Nephron progenitor cell (in vitro differentiated cells): Measurements from ENCODE around the gene SDK1.
A peak's percentile ranks its signal among the peaks of the same experiment; 100 is the strongest.

Source experiments
- DNase-seq: peaks from one replicate; pipeline ENCODE4 v3.0.0; 2021
- H3K27ac Mint-ChIP-seq: 2 replicates; pipeline ENCODE4 v1.8.0; 2021; ENCODE audit warnings: mild to moderate bottlenecking, moderate library complexity, mixed read lengths
- H3K27me3 Mint-ChIP-seq: 2 replicates; pipeline ENCODE4 v1.8.0; 2021; ENCODE audit warnings: mild to moderate bottlenecking, low read depth, mixed read lengths; ENCODE audit not compliant: poor library complexity
- H3K36me3 Mint-ChIP-seq: 2 replicates; pipeline ENCODE4 v1.8.0; 2021; ENCODE audit warnings: low read depth, mixed read lengths
- H3K4me1 Mint-ChIP-seq: 2 replicates; pipeline ENCODE4 v1.8.0; 2021; ENCODE audit warnings: mixed read lengths
- H3K4me3 Mint-ChIP-seq: 2 replicates; pipeline ENCODE4 v1.8.0; 2021; ENCODE audit warnings: mild to moderate bottlenecking, moderate library complexity, mixed read lengths
- H3K9me3 Mint-ChIP-seq: 2 replicates; pipeline ENCODE4 v1.8.0; 2021; ENCODE audit warnings: mild to moderate bottlenecking, moderate library complexity, mixed read lengths
- CTCF ChIP-seq: fragments of 200-600 bp; sonication (generic); IDR thresholded peaks from 2 replicates; pipeline ENCODE4 v1.5.0; 2021; ENCODE audit warnings: antibody characterized with exemption

Gene SDK1

DNA sequence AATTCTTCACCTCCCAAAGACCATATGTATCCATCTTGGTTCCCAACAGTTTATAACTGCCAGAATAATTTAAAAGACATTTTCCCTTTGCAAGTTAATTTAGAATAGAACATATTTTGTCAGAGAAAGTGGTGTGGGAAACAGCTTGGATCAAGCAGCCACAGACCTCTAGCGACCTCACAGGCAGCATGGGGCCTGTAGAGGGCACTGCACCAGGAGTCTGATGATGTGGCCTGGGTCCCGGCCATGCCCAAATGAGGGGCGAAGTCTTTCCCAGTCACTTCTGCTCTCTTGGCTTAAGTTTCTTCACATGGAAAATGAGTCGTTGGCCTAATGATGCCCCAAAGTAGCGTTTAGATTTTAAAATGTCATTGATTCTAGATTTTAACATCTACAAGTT lies 243.2 kb downstream of the SDK1 start:
- Mint-ChIP-seq H3K36me3 (no peaks in the 10 kb centered on the region), H3K4me3 (no peak overlapping the region), H3K4me1 (peaks cover 6% of the 10 kb centered on the region), H3K9me3 (no peaks in the 10 kb centered on the region), H3K27me3 (peaks cover 4% of the 10 kb centered on the region), H3K27ac (no peak overlapping the region)
- TF ChIP-seq CTCF, result peak; percentile 20
- DNase-seq, result no peak

DNA sequence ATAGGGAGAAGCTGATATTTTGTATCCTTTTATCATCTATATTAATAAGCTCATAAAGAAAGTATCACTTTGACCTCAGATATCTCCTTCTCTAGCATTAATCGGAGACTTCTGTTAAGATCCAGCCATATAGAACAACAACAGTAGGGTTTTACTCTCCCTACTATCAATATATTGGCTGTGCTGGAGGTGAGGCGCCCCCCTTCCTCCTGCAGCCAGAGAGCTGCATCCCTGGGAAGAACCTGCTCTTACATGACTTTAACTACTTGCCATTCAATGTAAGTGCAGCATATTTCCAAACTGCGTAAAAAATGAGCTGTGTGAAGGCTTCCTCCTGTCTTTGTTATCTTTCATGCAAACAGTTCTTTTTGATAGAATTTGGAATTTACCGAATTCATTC lies 247.8 kb downstream of the SDK1 start:
- H3K36me3 Mint-ChIP-seq, result no peaks in the 10 kb centered on the region
- H3K9me3 Mint-ChIP-seq, result peaks cover 5% of the 10 kb centered on the region
- no peaks in the 10 kb centered on the region for H3K27me3 Mint-ChIP-seq
- H3K27ac Mint-ChIP-seq, result no peak overlapping the region
- peaks cover 11% of the 10 kb centered on the region for H3K4me1 Mint-ChIP-seq
- no peak for DNase-seq
- TF ChIP-seq CTCF, result no peak
- no peak overlapping the region for H3K4me3 Mint-ChIP-seq

- no peak for DNase-seq
- no peak for TF ChIP-seq CTCF
- Mint-ChIP-seq H3K4me3 (no peak overlapping the region), H3K27ac (no peak overlapping the region), H3K4me1 (peaks cover 11% of the 10 kb centered on the region), H3K36me3 (no peaks in the 10 kb centered on the region), H3K9me3 (peaks cover 13% of the 10 kb centered on the region), H3K27me3 (peaks cover 4% of the 10 kb centered on the region)
These were observed 248.5 kb downstream of the SDK1 start for GRCh38 chr7:3549601-3550000.

DNA sequence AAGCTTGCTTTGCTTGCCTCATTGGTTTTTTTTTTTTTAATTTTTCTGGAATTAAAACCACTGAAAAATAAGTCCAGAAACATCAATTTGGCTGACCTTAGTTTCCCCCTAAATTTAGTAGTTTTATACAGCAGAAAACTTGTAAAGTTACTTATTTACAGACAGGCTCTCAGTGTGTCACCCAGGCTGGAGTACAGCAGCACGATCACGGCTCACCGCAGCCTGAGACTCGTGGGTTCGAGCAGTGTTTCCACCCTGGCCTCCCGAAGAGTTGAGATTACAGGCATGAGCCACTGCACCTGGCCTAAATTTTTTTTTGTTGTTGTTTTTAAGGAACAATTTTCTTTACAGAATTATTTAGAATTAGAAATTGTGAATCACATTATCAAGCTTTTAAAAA lies 250.5 kb downstream of the SDK1 start:
- no peak for TF ChIP-seq CTCF
- H3K4me1 Mint-ChIP-seq, result peaks cover 11% of the 10 kb centered on the region
- peaks cover 31% of the 10 kb centered on the region for H3K9me3 Mint-ChIP-seq
- H3K27me3 Mint-ChIP-seq, result peaks cover 4% of the 10 kb centered on the region
- peaks cover 13% of the 10 kb centered on the region for H3K36me3 Mint-ChIP-seq
- H3K27ac Mint-ChIP-seq, result no peak overlapping the region
- H3K4me3 Mint-ChIP-seq, result no peak overlapping the region
- no peak for DNase-seq

- peak overlapping the region; percentile 68 for H3K27ac Mint-ChIP-seq
- H3K9me3 Mint-ChIP-seq, result peaks cover 31% of the 10 kb centered on the region
- H3K27me3 Mint-ChIP-seq, result peaks cover 4% of the 10 kb centered on the region
- peaks cover 13% of the 10 kb centered on the region for H3K36me3 Mint-ChIP-seq
- TF ChIP-seq CTCF, result no peak
- no peak for DNase-seq
- no peak overlapping the region for H3K4me3 Mint-ChIP-seq
- H3K4me1 Mint-ChIP-seq, result peaks cover 11% of the 10 kb centered on the region
These were observed 251.4 kb downstream of the SDK1 start for GRCh38 chr7:3552499-3552898.

DNA sequence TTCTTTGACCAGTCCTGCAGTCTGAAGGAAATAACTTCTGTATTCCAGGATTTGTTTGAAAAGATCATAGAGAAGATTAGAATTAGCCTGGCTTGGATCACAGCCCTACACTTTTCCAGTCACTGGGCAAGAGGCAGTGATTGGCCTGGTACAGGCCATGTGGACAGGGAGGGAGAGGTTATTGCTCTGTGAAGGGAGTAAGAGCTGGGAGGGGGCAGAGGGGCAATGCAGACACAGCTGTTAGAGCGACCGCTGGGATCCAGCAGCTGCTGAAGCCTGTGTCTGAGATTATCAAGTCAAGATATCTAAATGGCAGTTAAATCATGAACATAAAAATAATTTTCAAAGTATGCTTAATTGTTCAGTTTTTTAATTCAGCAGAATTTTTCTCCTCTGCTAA lies 257.3 kb downstream of the SDK1 start:
- H3K36me3 Mint-ChIP-seq, result peaks cover 13% of the 10 kb centered on the region
- no peak overlapping the region for H3K4me3 Mint-ChIP-seq
- H3K4me1 Mint-ChIP-seq, result peaks cover 23% of the 10 kb centered on the region
- H3K9me3 Mint-ChIP-seq, result peaks cover 44% of the 10 kb centered on the region
- TF ChIP-seq CTCF, result no peak
- DNase-seq, result peak; percentile 11
- peaks cover 8% of the 10 kb centered on the region for H3K27me3 Mint-ChIP-seq
- peak overlapping the region; percentile 23 for H3K27ac Mint-ChIP-seq
